Motor neuron (in vitro differentiated cells): ENCODE results near the gene WASHC4. TPM values are rescaled to one million over a fixed set of nuclear protein-coding genes. Genes with fewer than 3 reads are reported as not detected.
"Not testable (repeated sequence)": the region's sequence is repeated elsewhere in the genome, so short reads cannot be mapped to it uniquely, and the experiment has no call there.

ENCODE experiments used
- ATAC-seq, 8 experiments: fragments of 200-7000 bp; cut with Tn5 transposase; replicated peaks in 6 of 8; 2 replicates each; pipeline ENCODE4 v1.8.0; 2021; ENCODE audit warnings: mild to moderate bottlenecking in 8 of 8, moderate library complexity in 8 of 8
- H3K27ac ChIP-seq, 2 donors: fragments of 250-450 bp; sonication (Bioruptor Pico); 2 replicates each; pipeline ENCODE4 v1.9.0; 2021; ENCODE audit warnings: antibody characterized with exemption in 2 of 2, mild to moderate bottlenecking in 2 of 2, moderate library complexity in 1 of 2
- H3K4me1 ChIP-seq, 2 donors: fragments of 250-450 bp; sonication (Bioruptor Pico); replicated peaks in 1 of 2; 2 replicates each; pipeline ENCODE4 v1.6.1; 2021; ENCODE audit warnings: antibody characterized with exemption in 2 of 2, mild to moderate bottlenecking in 2 of 2, moderate library complexity in 1 of 2
- H3K4me3 ChIP-seq, 5 donors: fragments of 250-450 bp; sonication (Bioruptor Pico); 2 replicates each; pipeline ENCODE4 v1.9.0; 2021; ENCODE audit warnings: antibody characterized with exemption in 5 of 5, mild to moderate bottlenecking in 5 of 5, moderate library complexity in 4 of 5
- WGBS, 10 experiments: fragments of 450-650 bp; shearing (Covaris generic); methylation state at CpG; one replicate each; pipeline ENCODE4 v1.0.0; 2022; 5-methylcytosine and 5-hydroxymethylcytosine counted together
- in situ Hi-C, 9 experiments: fragments of 400-800 bp; cut with MboI; loops; one replicate each; pipeline ENCODE4 v1.15.0; 2021; ENCODE audit warnings: low sequenced_read_pairs in 9 of 9, low pct_unique_long_range_greater_than_20kb in 2 of 9; ENCODE audit not compliant: unreplicated experiment in 9 of 9
- total RNA-seq, 8 experiments: library from RNA; unstranded; fragments of 300-600 nt; gene quantifications; 2 replicates each; pipeline versions ENCODE4 v1.2.3 to v1.2.4, GENCODE V29; 2022

WASHC4 gene
- total RNA-seq, 8 experiments from 2014 or later = 29.1 to 88.6 (median 37.5) TPM

DNA sequence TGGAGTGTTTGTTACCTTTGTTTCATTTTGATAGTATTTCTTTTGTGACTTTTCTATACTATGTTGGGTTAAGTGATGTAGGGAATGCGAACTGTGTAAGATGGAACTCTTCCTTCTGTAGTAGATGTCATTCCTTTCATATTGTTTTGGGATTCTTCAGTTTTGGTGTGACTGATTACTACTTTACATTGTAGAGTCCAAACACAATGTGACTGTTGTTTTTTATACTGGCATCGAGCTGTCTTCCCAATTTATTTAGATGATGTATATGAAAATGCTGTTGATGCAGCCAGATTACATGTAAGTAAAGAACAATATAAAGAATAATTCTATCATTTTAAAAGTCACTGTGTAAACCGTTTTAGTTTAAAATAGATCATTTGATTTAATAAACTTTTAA is 34.7 kb downstream of the WASHC4 start:
- no peak for ATAC-seq
- in situ Hi-C loops = no loop called here
- H3K4me1 ChIP-seq = no peaks in the 10 kb centered on the region
- no peak overlapping the region for H3K4me3 ChIP-seq
- 80 to 100% (median 90%) methylated on average over 1 to 3 of the region's 3 CpGs for WGBS, 10 experiments
- H3K27ac ChIP-seq = no peak overlapping the region

DNA sequence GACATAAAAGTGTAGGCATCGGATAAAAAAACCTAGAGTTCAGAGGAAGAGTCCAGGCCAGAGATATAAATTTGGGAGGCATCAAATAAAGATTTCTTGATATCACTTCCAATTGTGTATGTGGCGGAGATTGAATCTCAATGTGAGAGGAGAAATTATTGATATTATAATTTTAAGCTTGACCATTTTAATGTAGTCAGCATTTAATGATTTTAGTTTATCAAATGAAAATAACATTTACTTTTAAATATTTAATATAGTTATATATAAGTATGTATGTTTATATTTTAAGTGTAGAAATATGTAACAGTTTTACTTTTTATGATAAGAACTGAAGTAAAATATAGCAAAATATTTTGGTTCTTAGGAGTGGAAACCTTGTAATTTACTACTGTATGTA is 48.7 kb downstream of the WASHC4 start:
- in situ Hi-C loops = no loop called here
- ATAC-seq = no peak
- peaks cover 0 to 8% of the 10 kb centered on the region in 2 donors for H3K4me1 ChIP-seq
- H3K27ac ChIP-seq = no peak overlapping the region
- no peak overlapping the region for H3K4me3 ChIP-seq
- 83 to 100% (median 100%) methylated on average over 1 to 2 of the region's 2 CpGs; no CpG with 5 or more reads in 1 of the 10 experiments for WGBS, 10 experiments

GRCh38 chr12:105157606-105158005 is 50.1 kb downstream of the WASHC4 start:
- Histone ChIP-seq H3K4me1 (peaks cover 0 to 8% of the 10 kb centered on the region in 2 donors), H3K4me3 (no peak overlapping the region), H3K27ac (peak overlapping the region in 1 of 2 donors; percentile 57)
- peak in 4 of 8 experiments; percentile 35 to 60 (median 54) for ATAC-seq
- WGBS, 10 experiments = 37 to 100% (median 57%) methylated on average over 1 to 3 of the region's 3 CpGs
- in situ Hi-C loops = no loop called here

GRCh38 chr12:105158876-105159275 is 51.3 kb downstream of the WASHC4 start:
- H3K27ac ChIP-seq = no peak overlapping the region
- peaks cover 0 to 8% of the 10 kb centered on the region in 2 donors for H3K4me1 ChIP-seq
- in situ Hi-C loops = no loop called here
- 73 to 100% (median 95%) methylated on average over 2 of the region's 2 CpGs; no CpG with 5 or more reads in 1 of the 10 experiments for WGBS, 10 experiments
- ATAC-seq = no peak
- no peak overlapping the region for H3K4me3 ChIP-seq

DNA sequence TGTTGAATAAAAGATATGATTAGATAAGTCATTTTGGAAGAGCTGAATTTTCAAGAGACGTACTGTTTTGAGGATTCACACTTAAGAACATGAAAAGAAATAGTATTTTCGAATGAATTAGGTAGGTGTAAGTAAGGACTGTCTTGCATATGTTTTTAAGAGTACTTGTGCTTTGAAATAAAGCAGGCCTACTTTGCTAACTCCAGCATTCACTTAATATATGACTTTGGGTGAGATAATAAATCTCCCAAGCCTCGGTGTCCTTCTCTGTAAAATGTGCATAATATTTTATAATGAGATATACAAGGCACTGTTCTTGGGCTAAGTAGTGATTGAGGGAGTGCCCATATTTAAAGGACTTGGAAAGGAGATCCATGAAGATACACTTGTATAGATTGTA is 54.6 kb downstream of the WASHC4 start:
- WGBS, 10 experiments = 43 to 100% (median 95%) methylated on average over 2 to 3 of the region's 3 CpGs; no CpG with 5 or more reads in 3 of the 10 experiments
- in situ Hi-C loops = no loop called here
- Histone ChIP-seq H3K4me3 (no peak overlapping the region), H3K27ac (no peak overlapping the region), H3K4me1 (peaks cover 0 to 4% of the 10 kb centered on the region in 2 donors)
- ATAC-seq = peak in 1 of 8 experiments; percentile 56

DNA sequence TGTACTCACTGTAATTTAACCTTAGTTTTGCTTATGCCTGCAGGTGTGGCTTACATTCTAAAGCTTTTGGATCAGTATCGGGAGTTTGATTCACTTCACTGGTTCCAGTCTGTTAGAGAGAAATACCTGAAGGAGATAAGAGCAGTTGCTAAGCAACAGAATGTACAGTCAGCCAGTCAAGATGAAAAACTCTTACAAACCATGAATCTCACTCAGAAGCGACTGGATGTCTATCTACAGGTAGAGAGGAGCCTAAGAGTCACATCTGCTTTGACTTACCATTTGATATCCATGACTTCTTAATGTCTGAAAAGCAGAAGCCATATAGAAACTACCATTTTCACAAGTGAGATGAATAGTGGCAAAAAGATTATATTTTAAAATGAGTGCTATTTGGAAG is 56.5 kb downstream of the WASHC4 start:
- no peak for ATAC-seq
- WGBS, 10 experiments = 79 to 100% (median 93%) methylated on average over 1 to 2 of the region's 2 CpGs; no CpG with 5 or more reads in 2 of the 10 experiments
- H3K27ac ChIP-seq = no peak overlapping the region
- in situ Hi-C loops = no loop called here
- no peaks in the 10 kb centered on the region for H3K4me1 ChIP-seq
- no peak overlapping the region for H3K4me3 ChIP-seq

- in situ Hi-C loops = no loop called here
- no peak overlapping the region for H3K4me3 ChIP-seq
- H3K4me1 ChIP-seq = no peaks in the 10 kb centered on the region
- no peak for ATAC-seq
- no peak overlapping the region for H3K27ac ChIP-seq
- 67 to 100% (median 95%) methylated on average over 1 of the region's 1 CpG; no CpG with 5 or more reads in 2 of the 10 experiments for WGBS, 10 experiments
Observed at GRCh38 chr12:105166736-105167135, 59.2 kb downstream of the WASHC4 start.

DNA sequence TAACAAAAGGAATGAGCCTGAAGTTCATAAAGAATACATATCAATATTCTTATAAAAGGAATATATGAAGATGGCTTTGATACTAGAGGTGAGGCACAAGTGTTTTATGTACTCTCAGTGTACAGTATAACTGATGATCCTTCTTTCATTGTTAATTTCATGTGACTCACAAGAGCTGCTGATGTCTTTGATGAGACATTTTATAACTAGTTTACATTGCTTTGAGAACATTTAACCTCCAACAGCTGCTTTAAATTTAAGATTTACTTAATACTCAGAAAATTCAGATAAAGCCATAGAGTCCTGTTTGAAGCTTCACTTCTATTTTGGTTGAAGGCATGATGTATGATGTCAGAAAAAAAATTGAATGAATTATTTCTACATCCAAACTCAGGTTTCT is 59.8 kb downstream of the WASHC4 start:
- Histone ChIP-seq H3K4me3 (no peak overlapping the region), H3K4me1 (no peaks in the 10 kb centered on the region), H3K27ac (no peak overlapping the region)
- in situ Hi-C loops = no loop called here
- ATAC-seq = no peak

DNA sequence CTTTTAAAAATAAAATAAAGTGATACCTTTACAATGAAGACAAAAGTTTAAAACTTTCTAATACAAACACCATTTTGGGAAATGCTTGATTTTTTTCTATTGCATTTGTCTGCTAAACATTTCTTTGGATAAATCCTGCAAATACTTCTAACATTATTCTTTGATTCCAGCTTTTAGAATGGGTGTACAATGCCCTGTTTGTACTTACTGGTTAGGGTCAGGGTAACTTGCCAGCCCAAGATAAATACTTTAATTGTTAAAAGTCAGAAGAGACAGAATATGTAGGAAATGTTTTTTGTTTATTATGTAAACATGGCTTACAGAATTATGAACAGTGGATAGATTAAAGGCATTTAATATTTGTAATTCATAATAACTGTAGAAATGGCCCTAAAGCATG is 60.5 kb downstream of the WASHC4 start:
- in situ Hi-C loops = no loop called here
- H3K27ac ChIP-seq = no peak overlapping the region
- no peak overlapping the region for H3K4me3 ChIP-seq
- no peak for ATAC-seq
- no peaks in the 10 kb centered on the region for H3K4me1 ChIP-seq

GRCh38 chr12:105170139-105170538 is 62.6 kb downstream of the WASHC4 start:
- Histone ChIP-seq H3K27ac (no peak overlapping the region), H3K4me3 (no peak overlapping the region), H3K4me1 (no peaks in the 10 kb centered on the region)
- in situ Hi-C loops = no loop called here
- ATAC-seq = no peak
- 60 to 96% (median 92%) methylated on average over 1 to 3 of the region's 3 CpGs; no CpG with 5 or more reads in 2 of the 10 experiments for WGBS, 10 experiments

DNA sequence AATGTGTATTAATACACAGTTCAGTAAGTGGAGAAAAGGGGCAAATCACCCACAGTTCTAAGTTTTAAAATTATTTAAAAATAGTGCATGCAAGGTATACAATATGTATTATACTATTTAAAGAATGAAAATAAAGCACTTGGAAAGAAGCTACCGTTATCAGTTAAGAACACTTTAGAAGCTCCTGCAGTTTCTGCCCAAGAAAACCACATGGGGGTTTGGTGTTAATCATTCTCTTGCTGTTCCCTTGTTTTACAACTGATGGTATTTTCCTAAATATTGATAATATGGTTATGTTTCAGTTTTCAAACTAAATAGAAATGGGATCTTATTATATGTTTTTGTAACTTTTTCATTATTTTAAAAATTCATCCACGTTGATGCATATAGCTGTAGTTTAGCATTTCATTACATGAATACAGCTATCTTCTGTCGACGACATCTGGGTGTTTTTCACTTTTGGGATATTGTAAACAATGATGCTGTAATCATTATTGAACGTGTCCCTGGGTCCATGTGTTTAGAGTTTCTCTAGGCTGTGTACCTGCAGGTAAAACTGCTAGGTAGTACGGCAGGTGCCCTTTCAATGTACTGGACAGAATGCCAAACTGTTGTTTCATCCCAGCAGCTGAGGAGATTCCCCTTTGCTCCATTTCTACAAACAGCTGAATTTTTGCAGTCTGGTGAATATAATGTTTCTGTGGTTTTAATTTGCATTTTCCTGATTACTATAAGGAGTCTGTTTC is 64.3 kb downstream of the WASHC4 start:
- no peak overlapping the region for H3K4me3 ChIP-seq
- H3K27ac ChIP-seq = no peak overlapping the region
- no peaks in the 10 kb centered on the region for H3K4me1 ChIP-seq
- 37 to 100% (median 88%) methylated on average over 2 to 6 of the region's 6 CpGs for WGBS, 10 experiments
- ATAC-seq = no peak
- in situ Hi-C loops = no loop called here

DNA sequence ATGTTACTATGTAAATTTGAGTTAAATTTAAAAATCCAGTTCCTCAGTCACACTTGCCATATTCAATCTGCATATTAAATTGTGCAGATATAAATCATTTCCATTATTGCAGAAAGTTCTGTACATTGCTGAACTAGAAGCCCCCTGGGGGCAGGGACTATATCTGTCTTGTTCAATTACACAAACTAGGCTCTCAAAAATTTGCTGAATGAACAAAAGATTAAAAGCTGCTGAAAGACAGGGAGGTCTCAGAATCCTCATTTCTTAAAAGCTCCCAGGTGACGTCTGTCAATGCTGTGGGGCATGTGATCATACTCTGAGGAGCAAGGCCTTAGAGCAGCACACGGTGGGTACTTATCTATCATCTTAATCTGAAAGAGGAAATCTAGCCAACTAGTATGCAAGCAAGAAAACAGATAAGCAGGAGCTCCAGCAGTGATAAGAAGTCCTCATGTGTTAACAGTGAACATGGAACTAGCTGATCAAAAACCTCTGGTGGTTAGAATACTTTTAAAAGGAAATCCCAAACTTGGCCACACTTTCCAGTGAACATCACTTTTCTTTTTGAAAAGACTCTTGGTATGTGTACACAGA is 68.0 kb downstream of the WASHC4 start:
- Histone ChIP-seq H3K4me3 (no peak overlapping the region), H3K4me1 (no peaks in the 10 kb centered on the region), H3K27ac (no peak overlapping the region)
- in situ Hi-C loops = no loop called here
- ATAC-seq = no peak
- 78 to 100% (median 89%) methylated on average over 1 to 2 of the region's 2 CpGs; no CpG with 5 or more reads in 5 of the 10 experiments for WGBS, 10 experiments

DNA sequence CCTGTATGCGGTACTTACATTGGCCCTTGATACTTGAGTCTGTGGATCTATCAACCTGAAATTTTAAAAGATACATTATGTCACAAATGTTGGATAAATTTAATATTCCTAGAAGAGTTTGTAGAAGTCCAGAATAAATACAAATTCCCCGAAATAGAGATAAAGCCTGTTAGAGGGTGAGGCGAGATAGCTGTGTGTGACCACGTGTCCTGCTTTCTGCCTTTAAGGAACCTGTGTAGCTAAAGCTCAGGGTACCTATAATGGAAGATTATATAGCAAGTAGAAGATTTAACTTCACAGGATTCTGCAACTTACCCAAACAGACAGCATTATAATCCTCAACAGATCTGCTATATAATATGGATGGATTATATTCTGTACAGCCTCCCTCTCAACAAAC is 69.7 kb downstream of the WASHC4 start:
- H3K4me3 ChIP-seq = no peak overlapping the region
- in situ Hi-C loops = no loop called here
- 89 to 100% (median 98%) methylated on average over 1 to 4 of the region's 4 CpGs for WGBS, 10 experiments
- H3K27ac ChIP-seq = no peak overlapping the region
- no peak for ATAC-seq
- no peaks in the 10 kb centered on the region for H3K4me1 ChIP-seq

GRCh38 chr12:105179114-105179513 is 71.6 kb downstream of the WASHC4 start:
- in situ Hi-C loops, H3K4me3 ChIP-seq, H3K4me1 ChIP-seq, H3K27ac ChIP-seq, ATAC-seq: not testable (repeated sequence)
- WGBS, 10 experiments = no CpG with 5 or more reads among the region's 1 CpG
